AG04450 (cell line): ENCODE results near the gene LIN9. TPM values are rescaled to one million over a fixed set of nuclear protein-coding genes. Genes with fewer than 3 reads are reported as not detected.
"Not testable (repeated sequence)": the region's sequence is repeated elsewhere in the genome, so short reads cannot be mapped to it uniquely, and the experiment has no call there.

Experiments
- CTCF ChIA-PET: fragments of 300-600, 350-600 bp; formaldehyde crosslinking; extraction: SDS; loops from one replicate; lab custom pipeline; 2022; ENCODE audit warnings: antibody characterized with exemption, inconsistent platforms; lab: Charles Lee
- POLR2A ChIA-PET: fragments of 350-600 bp; formaldehyde crosslinking; extraction: SDS; loops from one replicate; lab custom pipeline; 2021; ENCODE audit warnings: antibody characterized with exemption, inconsistent platforms; lab: Yijun Ruan, JAX
- DNase-seq: peaks from one replicate; pipeline ENCODE4 v3.0.0-alpha.2; 2011; ENCODE audit warnings: low read depth, low spot score
- H3K27ac ChIP-seq: one replicate; pipeline ENCODE4 v1.5.1; 2012; ENCODE audit warnings: low read depth, low read length, control low read depth
- H3K27me3 ChIP-seq: one replicate; pipeline ENCODE4 v1.6.0; 2012; ENCODE audit warnings: low read length; ENCODE audit not compliant: control insufficient read depth, insufficient read depth
- H3K4me3 ChIP-seq: 2 replicates; pipeline ENCODE4 v1.5.1; 2011; ENCODE audit warnings: mild to moderate bottlenecking, low read depth, low read length, control low read depth
- H3K9me3 ChIP-seq: 2 replicates; pipeline ENCODE4 v1.5.1; 2012; ENCODE audit warnings: low read length; ENCODE audit not compliant: control insufficient read depth, insufficient read depth
- polyA plus RNA-seq: library from polyadenylated mRNA; depleted of rRNA; stranded (reverse); fragments of >200 nt; gene quantifications from 2 replicates; pipeline ENCODE4 v1.2.3, GENCODE V29; 2011
- TF ChIP-seq, protein P1 (sequence below): IDR thresholded peaks from 2 replicates; pipeline ENCODE4 v1.5.1; 2011; ENCODE audit warnings: low read depth, low read length, control low read depth, inconsistent platforms

LIN9 gene
- polyA plus RNA-seq, 1 experiment, result 2.2 TPM

GRCh38 chr1:226279498-226279897 is 29.5 kb downstream of the LIN9 start:
- H3K27me3 ChIP-seq, result no peaks in the 10 kb centered on the region
- DNase-seq, result no peak
- CTCF ChIA-PET, result interaction anchor here (0.6 to 1.0 kb wide), 3 partner anchors 16 to 215 kb away, joined by 3 to 4 read pairs (median 3); partner anchors contain the start of gene LIN9
- no peak overlapping the region for H3K27ac ChIP-seq
- no peaks in the 10 kb centered on the region for H3K9me3 ChIP-seq
- TF ChIP-seq, protein P1, sequence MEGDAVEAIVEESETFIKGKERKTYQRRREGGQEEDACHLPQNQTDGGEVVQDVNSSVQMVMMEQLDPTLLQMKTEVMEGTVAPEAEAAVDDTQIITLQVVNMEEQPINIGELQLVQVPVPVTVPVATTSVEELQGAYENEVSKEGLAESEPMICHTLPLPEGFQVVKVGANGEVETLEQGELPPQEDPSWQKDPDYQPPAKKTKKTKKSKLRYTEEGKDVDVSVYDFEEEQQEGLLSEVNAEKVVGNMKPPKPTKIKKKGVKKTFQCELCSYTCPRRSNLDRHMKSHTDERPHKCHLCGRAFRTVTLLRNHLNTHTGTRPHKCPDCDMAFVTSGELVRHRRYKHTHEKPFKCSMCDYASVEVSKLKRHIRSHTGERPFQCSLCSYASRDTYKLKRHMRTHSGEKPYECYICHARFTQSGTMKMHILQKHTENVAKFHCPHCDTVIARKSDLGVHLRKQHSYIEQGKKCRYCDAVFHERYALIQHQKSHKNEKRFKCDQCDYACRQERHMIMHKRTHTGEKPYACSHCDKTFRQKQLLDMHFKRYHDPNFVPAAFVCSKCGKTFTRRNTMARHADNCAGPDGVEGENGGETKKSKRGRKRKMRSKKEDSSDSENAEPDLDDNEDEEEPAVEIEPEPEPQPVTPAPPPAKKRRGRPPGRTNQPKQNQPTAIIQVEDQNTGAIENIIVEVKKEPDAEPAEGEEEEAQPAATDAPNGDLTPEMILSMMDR, result no peak
- no peak overlapping the region for H3K4me3 ChIP-seq
- POLR2A ChIA-PET, result no interaction called here

GRCh38 chr1:226277897-226278296 is 31.1 kb downstream of the LIN9 start:
- ChIA-PET POLR2A (no interaction called here), CTCF (no interaction called here)
- H3K9me3 ChIP-seq, result no peaks in the 10 kb centered on the region
- no peaks in the 10 kb centered on the region for H3K27me3 ChIP-seq
- DNase-seq, result no peak
- no peak overlapping the region for H3K4me3 ChIP-seq
- TF ChIP-seq, protein P1, result no peak
- no peak overlapping the region for H3K27ac ChIP-seq

GRCh38 chr1:226276987-226277386 is 32.0 kb downstream of the LIN9 start:
- TF ChIP-seq, protein P1, result no peak
- H3K4me3 ChIP-seq, result no peak overlapping the region
- DNase-seq, result no peak
- no peaks in the 10 kb centered on the region for H3K9me3 ChIP-seq
- CTCF ChIA-PET, result interaction anchor here (0.7 to 1.0 kb wide), 3 partner anchors 32 to 151 kb away, joined by 3 to 6 read pairs (median 3); partner anchors contain the start of gene LIN9
- POLR2A ChIA-PET, result no interaction called here
- H3K27ac ChIP-seq, result no peak overlapping the region
- no peaks in the 10 kb centered on the region for H3K27me3 ChIP-seq

DNA sequence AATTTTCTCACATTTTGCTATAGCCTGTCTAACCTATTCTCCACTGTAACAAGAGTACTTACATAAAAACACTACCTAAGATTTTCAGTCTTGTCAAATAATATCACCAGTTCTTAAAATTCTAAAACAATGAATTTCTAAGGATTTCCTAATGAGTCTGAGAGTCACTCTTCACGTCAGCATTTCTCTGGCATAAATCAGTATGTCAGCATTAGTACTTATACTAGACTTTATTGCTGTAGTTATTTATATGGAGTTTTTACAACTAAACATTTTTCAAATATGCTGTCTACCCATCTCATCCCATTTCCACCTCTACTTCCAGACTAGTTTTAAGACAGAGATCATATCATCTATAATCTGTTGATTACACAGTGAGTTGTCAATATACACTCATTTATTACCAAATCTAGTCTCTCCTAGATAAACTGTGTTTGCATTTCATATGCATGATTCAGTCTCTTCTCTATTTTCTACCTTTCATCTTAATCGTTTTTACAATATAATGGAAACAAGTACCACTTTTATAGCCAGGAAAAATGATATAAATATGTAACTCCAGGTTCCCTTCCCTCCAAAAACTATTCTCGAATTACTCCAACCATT is 32.8 kb downstream of the LIN9 start:
- POLR2A ChIA-PET, result no interaction called here
- TF ChIP-seq, protein P1, result no peak
- H3K4me3 ChIP-seq, result no peak overlapping the region
- no peak overlapping the region for H3K27ac ChIP-seq
- CTCF ChIA-PET, result no interaction called here
- H3K27me3 ChIP-seq, result no peaks in the 10 kb centered on the region
- H3K9me3 ChIP-seq, result no peaks in the 10 kb centered on the region
- no peak for DNase-seq

DNA sequence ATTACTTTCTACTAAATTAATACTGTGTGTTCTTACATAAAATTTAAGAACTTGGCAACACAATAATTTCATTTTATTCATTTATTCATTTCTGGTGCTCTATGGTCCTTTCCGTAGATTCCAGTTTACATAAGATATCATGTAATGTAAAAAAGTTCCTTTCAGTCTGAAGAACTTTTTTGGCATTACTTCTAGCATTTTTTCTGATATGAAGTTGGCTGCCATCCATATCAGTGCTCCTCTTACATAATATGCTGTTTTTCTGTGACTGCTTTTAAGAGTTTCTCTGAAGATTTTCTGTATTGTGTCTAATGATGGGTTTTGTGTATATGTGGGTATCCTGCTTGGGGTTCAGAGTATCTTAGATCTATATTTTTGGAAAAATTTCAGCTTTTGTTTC is 34.8 kb downstream of the LIN9 start:
- CTCF ChIA-PET, result interaction anchor here (0.7 kb wide), 1 partner anchor 149 kb away, joined by 10 read pairs; no protein-coding TSS in a partner anchor
- H3K4me3 ChIP-seq, result no peak overlapping the region
- TF ChIP-seq, protein P1, result no peak
- no peaks in the 10 kb centered on the region for H3K9me3 ChIP-seq
- no peaks in the 10 kb centered on the region for H3K27me3 ChIP-seq
- H3K27ac ChIP-seq, result no peak overlapping the region
- POLR2A ChIA-PET, result interaction anchor here (0.7 kb wide), 1 partner anchor 466 kb away, joined by 6 read pairs; no protein-coding TSS in a partner anchor
- DNase-seq, result no peak

DNA sequence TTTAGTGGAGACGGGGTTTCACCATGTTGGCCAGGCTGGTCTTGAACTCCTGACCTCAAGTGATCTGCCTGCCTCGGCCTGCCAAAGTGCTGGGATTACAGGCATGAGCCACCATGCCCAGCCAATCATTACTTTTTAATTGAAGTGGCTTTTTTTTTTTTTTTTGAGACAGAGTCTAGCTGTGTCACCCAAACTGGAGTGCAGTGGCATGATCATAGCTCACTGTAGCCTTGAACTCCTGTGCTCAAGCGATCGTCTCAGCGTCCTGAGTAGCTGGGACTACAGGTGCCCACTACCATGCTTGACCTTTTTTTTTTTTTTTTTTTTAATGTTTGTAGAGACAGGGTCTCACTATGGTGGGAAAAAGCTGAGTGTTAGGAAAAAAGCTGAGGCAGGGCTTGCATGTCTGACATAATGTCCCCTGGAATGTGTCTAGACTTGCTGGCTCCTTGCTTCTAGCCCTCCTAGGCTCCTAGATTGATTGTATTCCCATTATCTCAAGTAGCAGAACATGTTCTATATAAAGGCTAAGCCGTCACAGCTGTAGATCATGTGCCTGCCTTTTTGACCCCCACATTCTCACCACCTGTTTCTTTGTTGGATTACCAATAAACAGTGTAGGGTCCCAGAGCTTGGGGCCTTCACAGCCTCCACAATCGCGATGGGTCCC is 36.6 kb downstream of the LIN9 start:
- H3K27me3 ChIP-seq, DNase-seq, POLR2A ChIA-PET, H3K4me3 ChIP-seq, H3K9me3 ChIP-seq, H3K27ac ChIP-seq: not testable (repeated sequence)
- CTCF ChIA-PET, result interaction anchor here (0.6 kb wide), 1 partner anchor 136 kb away, joined by 3 read pairs; no protein-coding TSS in a partner anchor
